DND-41 (cell line): ENCODE results near the gene BHMT2.

ENCODE experiments used
- CTCF ChIP-seq: IDR thresholded peaks from 2 replicates; pipeline ENCODE4 v1.5.1; 2012; ENCODE audit warnings: borderline replicate concordance, low read length, moderate library complexity, mild to moderate bottlenecking; ENCODE audit not compliant: poor library complexity, severe bottlenecking; ENCODE audit errors: extremely low read depth
- EZH2 ChIP-seq: IDR thresholded peaks from 3 replicates; pipeline ENCODE4 v1.6.1; 2012; ENCODE audit warnings: borderline replicate concordance, low read depth, mild to moderate bottlenecking, moderate library complexity, low read length, inconsistent platforms; ENCODE audit not compliant: severe bottlenecking

DNA sequence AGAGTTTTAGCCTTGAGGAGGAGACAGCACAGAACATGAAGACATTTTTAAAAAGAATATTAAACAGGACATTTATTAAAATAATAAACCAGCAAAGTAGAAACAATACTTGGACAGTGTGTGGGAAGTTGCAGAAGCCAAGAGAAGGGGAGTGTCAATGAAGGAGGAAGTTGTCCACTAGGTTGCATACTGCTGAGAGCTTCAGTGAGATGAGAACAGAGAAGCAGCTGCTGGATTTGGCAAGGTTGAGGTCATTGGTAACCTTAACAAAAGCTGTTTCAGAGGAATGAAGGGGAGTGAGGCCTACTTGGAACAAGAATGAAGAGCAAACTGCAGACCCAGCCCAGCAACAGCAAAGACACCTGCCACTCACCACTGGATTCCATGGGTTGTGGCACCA lies 53.4 kb downstream of the BHMT2 start:
- TF ChIP-seq EZH2, result no peak
- no peak for TF ChIP-seq CTCF
